SK-N-SH treated with all-trans-retinoic acid at 6 μM for 48 hours (cell line): ENCODE measurements around the gene LARGE1.

ENCODE experiments used
- ATAC-seq: fragments of 200-7000 bp; cut with Tn5 transposase; 3 replicates; pipeline ENCODE4 v1.9.1; 2020; ENCODE audit warnings: mild to moderate bottlenecking, moderate library complexity
- BACH2 ChIP-seq: fragments of 250-450 bp; sonication (Bioruptor Pico); IDR thresholded peaks from 2 replicates; pipeline ENCODE4 v1.9.0; 2021; ENCODE audit warnings: mild to moderate bottlenecking, borderline replicate concordance
- CREB5 ChIP-seq: fragments of 250-450 bp; sonication (Bioruptor Pico); IDR thresholded peaks from 2 replicates; pipeline ENCODE4 v1.5.1; 2020; ENCODE audit warnings: low read depth, mild to moderate bottlenecking, moderate library complexity
- CSDC2 ChIP-seq: fragments of 250-450 bp; sonication (Bioruptor Pico); IDR thresholded peaks from 2 replicates; pipeline ENCODE4 v1.5.0; 2020; ENCODE audit warnings: mild to moderate bottlenecking, moderate library complexity
- CSRNP3 ChIP-seq: fragments of 250-450 bp; sonication (Bioruptor Pico); IDR thresholded peaks from 2 replicates; pipeline ENCODE4 v1.5.1; 2021; ENCODE audit warnings: mild to moderate bottlenecking, moderate library complexity
- GLIS3 ChIP-seq: fragments of 250-450 bp; sonication (Bioruptor Pico); IDR thresholded peaks from 2 replicates; pipeline ENCODE4 v1.5.0; 2020; ENCODE audit warnings: mild to moderate bottlenecking, moderate library complexity
- ISL1 ChIP-seq: fragments of 250-450 bp; sonication (Bioruptor Pico); IDR thresholded peaks from 2 replicates; pipeline ENCODE4 v2.1.2; 2022; ENCODE audit warnings: mild to moderate bottlenecking, moderate library complexity
- OSR1 ChIP-seq: fragments of 250-450 bp; sonication (Bioruptor Pico); IDR thresholded peaks from 2 replicates; pipeline ENCODE4 v1.8.0; 2022; ENCODE audit warnings: moderate library complexity, mild to moderate bottlenecking, inconsistent platforms
- POU6F1 ChIP-seq: fragments of 250-450 bp; sonication (Bioruptor Pico); IDR thresholded peaks from 2 replicates; pipeline ENCODE4 v1.8.0; 2021; ENCODE audit warnings: low read depth, mild to moderate bottlenecking, moderate library complexity, borderline replicate concordance
- PPARA ChIP-seq: fragments of 250-450 bp; sonication (Bioruptor Pico); IDR thresholded peaks from 2 replicates; pipeline ENCODE4 v1.5.0; 2020; ENCODE audit warnings: mild to moderate bottlenecking, borderline replicate concordance
- RARB ChIP-seq: fragments of 250-450 bp; sonication (Bioruptor Pico); IDR thresholded peaks from 2 replicates; pipeline ENCODE4 v1.8.0; 2021; ENCODE audit warnings: mild to moderate bottlenecking, moderate library complexity
- SNAI2 ChIP-seq: fragments of 250-450 bp; sonication (Bioruptor Pico); IDR thresholded peaks from 2 replicates; pipeline ENCODE4 v1.5.0; 2020; ENCODE audit warnings: mild to moderate bottlenecking, moderate library complexity
- TCF4 ChIP-seq: fragments of 250-450 bp; sonication (Bioruptor Pico); IDR thresholded peaks from 2 replicates; pipeline ENCODE4 v1.8.0; 2021; ENCODE audit warnings: mild to moderate bottlenecking, moderate library complexity, borderline replicate concordance
- TOX ChIP-seq: fragments of 250-450 bp; sonication (Bioruptor Pico); IDR thresholded peaks from 2 replicates; pipeline ENCODE4 v1.8.0; 2021; ENCODE audit warnings: mild to moderate bottlenecking, moderate library complexity, borderline replicate concordance
- TSHZ2 ChIP-seq: fragments of 250-450 bp; sonication (Bioruptor Pico); IDR thresholded peaks from 2 replicates; pipeline ENCODE4 v1.5.0; 2020; ENCODE audit warnings: mild to moderate bottlenecking, moderate library complexity
- ZC3H10 ChIP-seq: fragments of 250-450 bp; sonication (Bioruptor Pico); IDR thresholded peaks from 2 replicates; pipeline ENCODE4 v1.5.1; 2021; ENCODE audit warnings: mild to moderate bottlenecking, moderate library complexity
- ZFP3 ChIP-seq: fragments of 250-450 bp; sonication (Bioruptor Pico); IDR thresholded peaks from 2 replicates; pipeline ENCODE4 v1.5.0; 2020; ENCODE audit warnings: mild to moderate bottlenecking, moderate library complexity
- ZFP30 ChIP-seq: fragments of 450-650 bp; formaldehyde crosslinking; IDR thresholded peaks from 2 replicates; pipeline ENCODE4 v1.5.0; 2022; ENCODE audit warnings: mild to moderate bottlenecking, moderate library complexity
- ZNF565 ChIP-seq: fragments of 450-650 bp; formaldehyde crosslinking; conservative IDR thresholded peaks from 2 replicates; pipeline ENCODE4 v1.5.0; 2020; ENCODE audit warnings: low read depth, mild to moderate bottlenecking, moderate library complexity
- ZNF70 ChIP-seq: fragments of 450-650 bp; formaldehyde crosslinking; IDR thresholded peaks from 2 replicates; pipeline ENCODE4 v1.5.0; 2020; ENCODE audit warnings: mild to moderate bottlenecking, moderate library complexity
- ZNF8 ChIP-seq: fragments of 450-650 bp; formaldehyde crosslinking; IDR thresholded peaks from 2 replicates; pipeline ENCODE4 v1.5.0; 2020; ENCODE audit warnings: mild to moderate bottlenecking, moderate library complexity

LARGE1 gene

DNA sequence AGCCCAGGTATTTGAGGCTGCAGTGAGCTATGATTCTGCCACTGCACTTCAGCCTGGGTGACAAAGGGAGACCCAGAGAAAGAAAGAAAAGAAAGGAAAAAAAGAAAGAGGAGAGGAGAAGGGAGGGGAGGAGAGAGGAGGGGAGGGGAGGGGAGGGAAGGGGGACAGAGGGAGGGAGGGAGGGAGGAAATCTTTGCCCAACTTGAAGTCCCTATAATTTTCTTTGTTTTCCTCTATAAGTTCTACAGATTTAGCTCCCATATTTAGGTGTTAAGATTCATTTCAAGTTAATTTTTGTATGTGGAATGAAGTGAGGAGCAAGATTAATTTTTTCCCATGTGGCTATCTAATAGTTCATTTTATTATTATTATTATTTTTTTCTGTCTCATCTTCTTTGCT is 328.3 kb downstream of the LARGE1 start (continued):
- TF ChIP-seq TSHZ2 (CRISPR knock-in tag), result no peak

DNA sequence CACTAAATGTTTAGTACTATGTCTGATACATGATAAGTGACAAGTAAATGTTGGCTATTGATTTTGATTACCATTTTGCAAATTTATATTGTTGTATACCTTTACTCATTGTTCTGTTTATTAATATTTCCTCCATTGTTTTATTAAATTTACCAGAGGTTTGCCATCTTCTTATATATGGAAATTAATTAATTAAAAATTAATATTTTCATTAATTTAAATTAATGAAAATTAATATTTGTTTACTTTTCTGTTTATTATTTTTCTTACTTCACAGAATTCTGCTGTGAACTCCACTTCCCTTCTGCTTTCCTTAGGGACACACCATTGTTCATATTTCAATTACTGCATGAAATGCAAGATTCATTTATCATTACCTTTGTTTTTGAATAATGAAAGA is 331.0 kb downstream of the LARGE1 start:
- ATAC-seq, result no peak
- TF ChIP-seq BACH2 (no peak), RARB (CRISPR knock-in tag) (no peak), CSRNP3 (CRISPR knock-in tag) (no peak), ZNF565 (CRISPR knock-in tag) (no peak), CSDC2 (CRISPR knock-in tag) (no peak)

GRCh38 chr22:33588860-33589259 is 331.4 kb downstream of the LARGE1 start:
- no peak for ATAC-seq
- TF ChIP-seq RARB (CRISPR knock-in tag), result no peak
- no peak for TF ChIP-seq ZNF8
- TF ChIP-seq ZNF565 (CRISPR knock-in tag), result no peak
- no peak for TF ChIP-seq TCF4 (CRISPR knock-in tag)
- TF ChIP-seq BACH2, result no peak
- TF ChIP-seq TSHZ2 (CRISPR knock-in tag), result no peak
- TF ChIP-seq CSRNP3 (CRISPR knock-in tag), result no peak
- TF ChIP-seq ZFP30 (CRISPR knock-in tag), result no peak
- no peak for TF ChIP-seq CSDC2 (CRISPR knock-in tag)
- no peak for TF ChIP-seq ZFP3 (CRISPR knock-in tag)
- TF ChIP-seq PPARA (CRISPR knock-in tag), result no peak
- no peak for TF ChIP-seq OSR1 (CRISPR knock-in tag)
- TF ChIP-seq ZNF70, result no peak
- no peak for TF ChIP-seq GLIS3 (CRISPR knock-in tag)
- TF ChIP-seq ISL1 (CRISPR knock-in tag), result no peak
- TF ChIP-seq SNAI2 (CRISPR knock-in tag), result no peak
- no peak for TF ChIP-seq POU6F1
- no peak for TF ChIP-seq ZC3H10
- TF ChIP-seq TOX (CRISPR knock-in tag), result no peak
- no peak for TF ChIP-seq CREB5 (CRISPR knock-in tag)
